ENCODE data around the gene ARL2BP.

The ARL2BP gene

DNA sequence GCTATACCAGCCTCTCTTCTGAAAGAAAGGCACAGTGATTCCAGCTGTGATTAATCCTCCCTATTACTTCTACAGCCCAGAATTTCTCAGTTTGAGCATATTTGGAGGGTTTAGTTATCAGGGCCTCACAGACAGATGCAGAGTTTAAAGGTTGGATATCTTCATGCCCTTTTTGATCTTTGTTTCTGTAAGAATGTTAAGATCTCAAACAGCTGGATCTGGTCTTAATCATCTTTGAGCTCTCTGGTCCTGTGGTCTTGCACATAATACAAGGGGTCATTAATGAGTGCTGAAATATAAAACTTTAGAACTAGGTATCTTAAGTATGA lies 9.1 kb upstream of the ARL2BP start:
- no peak for DNase-seq

DNA sequence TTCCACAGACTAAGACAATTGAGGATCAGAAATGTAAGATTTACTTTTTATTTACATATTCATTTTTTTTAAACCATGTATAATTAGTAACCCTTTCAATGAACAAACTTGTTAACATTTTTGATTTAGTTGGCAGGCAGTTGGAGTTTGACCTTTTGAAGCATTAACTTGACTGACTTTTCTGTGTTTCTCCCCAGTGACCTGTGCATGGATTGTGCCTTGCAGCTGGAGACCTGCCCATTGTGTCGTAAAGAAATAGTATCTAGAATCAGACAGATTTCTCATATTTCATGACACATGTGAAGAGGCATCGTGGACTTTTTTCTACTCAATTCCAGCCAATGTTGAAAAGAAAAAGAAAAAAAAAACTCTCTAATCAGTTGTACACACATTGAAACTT lies 6.4 kb upstream of the ARL2BP start:
- DNase-seq = no peak

DNA sequence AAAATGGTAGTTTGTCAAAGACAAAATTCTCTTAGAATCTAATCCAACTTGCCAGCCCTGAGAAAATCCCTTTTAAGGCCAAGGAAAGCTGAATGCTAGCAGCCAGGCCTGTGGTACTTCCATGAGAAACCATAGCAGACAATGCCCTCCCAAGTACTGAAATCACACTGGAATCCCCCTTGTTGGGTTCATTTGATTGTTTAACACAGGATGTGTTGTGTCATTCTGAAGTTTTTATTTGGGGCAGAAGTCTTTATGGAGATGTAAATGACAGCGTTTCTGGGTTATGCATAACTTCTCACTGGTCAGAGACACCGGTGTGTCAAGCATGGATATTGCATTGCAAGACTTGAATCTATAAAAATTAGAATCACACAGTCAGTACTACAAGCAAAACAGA lies 6.0 kb upstream of the ARL2BP start:
- no peak for DNase-seq

DNA sequence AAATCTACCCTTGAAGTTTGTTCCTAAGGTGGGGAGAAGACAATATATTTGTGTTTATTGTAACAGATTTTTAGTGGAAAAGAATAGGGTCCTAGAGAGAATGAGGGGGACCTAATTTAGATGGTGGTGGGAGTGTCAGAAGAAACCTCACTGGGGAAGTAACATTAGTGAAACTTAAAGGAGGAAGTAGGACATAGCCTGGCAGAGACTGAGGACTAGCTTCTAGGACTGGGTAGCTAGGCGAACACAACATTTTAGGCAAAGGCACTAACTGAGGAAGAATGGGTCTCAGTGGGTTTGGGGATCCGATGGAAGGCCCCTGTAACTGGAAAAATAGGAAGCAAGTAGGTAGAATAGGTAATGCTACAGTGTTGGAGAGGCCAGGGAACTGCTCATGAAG lies 4.2 kb upstream of the ARL2BP start:
- DNase-seq = no peak

DNA sequence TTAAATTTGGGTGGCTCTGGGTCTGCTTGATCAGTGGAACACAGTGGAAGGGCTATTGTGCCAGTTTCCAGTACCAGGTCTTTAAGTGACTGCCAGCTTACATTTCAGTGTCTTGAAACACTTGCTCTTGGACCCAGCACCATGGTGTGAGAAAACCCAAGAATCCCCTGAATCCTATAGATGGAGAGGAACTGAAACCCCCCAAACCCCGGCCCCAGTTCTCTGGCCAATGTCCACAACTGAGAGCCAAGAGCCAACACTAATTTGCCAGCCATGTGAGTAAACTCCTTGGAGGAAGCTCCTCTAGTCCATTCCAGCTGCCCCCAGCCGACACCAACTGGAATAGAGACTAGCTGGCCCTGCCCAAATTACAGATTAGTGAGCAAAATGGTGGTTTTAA lies 2.4 kb upstream of the ARL2BP start:
- no peak for DNase-seq

DNA sequence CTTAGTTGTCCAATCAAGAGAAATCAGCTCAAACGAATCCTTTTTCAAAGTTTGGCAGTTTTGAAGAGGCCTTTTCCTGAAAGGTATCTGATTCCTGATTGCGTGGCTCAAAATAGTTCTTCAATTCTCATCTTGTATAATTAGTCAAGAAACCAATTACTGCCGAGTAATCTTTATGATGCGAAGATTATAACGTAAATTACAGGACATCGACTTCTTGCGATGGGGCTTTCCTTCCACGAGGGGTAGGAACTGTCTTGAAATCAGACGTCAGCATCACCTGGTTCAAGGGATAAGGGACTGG lies 644 bp upstream of the ARL2BP start:
- DNase-seq = no peak

DNA sequence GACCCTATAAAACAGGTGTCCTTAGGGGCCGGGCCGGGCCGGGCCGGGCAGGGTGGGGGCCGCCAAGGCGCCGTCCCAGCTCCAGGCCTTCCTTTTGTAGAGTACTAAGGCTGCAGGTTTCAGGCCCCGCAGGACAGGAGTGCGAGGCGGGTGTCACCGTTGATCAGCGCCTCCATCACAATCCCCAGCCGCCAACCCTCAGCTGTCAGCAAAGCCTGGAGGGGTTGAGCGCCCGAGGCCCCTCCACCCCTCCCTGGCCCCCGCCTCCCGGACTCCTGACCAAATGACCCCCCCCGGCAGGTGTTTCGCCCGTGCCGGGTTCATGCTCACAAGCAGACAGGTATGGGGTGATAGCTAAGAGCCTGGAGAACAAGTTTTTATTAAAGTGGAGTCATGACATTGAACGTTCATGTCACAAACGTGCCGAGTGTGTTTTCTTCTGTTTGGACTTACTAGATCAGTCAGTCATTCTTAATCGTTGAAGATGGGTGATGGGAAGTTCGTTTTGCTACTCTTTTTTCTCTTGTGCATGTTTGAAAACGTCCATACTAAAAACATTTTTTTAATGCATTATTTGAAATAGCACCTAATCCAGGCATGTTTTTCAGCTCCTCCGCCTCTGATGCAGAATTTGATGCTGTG lies 534 bp downstream of the ARL2BP start:
- no peak for DNase-seq

DNA sequence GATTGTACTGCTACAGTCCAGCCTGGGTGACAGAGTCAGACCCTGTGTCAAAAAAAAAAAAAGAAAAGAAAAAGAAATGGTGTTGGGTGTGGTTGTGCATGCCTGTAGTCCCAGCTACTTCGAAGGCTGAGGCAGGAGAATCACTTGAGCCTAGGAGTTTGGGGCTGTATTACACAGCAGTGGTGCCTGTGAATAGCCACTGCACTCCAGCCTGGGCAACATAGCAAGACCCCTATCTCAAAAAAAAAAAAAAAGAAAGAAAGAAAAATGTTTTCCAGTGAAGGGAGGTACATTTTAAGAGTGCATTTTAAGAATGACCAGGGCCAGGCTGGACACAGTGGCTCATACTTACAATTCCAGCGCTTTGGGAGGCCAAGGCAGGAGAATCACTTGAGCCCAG lies 6.3 kb downstream of the ARL2BP start:
- DNase-seq = no peak

DNA sequence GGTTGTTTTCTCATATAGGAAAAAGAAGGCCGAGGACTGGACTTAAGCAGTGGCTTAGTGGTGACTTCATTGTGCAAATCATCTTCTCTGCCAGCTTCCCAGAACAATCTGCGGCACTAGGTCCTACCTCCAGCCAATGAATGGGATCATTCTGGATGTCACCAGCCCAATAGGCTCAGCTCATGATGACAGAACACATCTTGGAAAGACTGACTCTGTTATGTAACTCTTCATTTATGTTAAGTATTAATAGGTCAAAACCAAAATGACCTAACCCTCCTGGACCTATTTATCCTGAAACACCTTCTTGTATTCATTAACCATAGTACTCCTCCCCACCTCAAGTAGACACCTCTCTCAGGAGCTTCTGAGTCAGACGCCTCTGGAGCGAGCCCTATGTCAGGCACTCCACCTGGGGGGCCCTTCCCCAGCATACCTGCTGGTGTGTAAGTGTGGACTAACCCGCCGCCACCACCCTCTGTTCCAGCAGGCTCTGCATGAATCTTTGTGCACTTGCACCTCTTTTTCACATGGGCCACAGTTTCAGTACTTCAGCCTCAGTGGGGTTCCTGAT lies 7.2 kb downstream of the ARL2BP start:
- DNase-seq = no peak

DNA sequence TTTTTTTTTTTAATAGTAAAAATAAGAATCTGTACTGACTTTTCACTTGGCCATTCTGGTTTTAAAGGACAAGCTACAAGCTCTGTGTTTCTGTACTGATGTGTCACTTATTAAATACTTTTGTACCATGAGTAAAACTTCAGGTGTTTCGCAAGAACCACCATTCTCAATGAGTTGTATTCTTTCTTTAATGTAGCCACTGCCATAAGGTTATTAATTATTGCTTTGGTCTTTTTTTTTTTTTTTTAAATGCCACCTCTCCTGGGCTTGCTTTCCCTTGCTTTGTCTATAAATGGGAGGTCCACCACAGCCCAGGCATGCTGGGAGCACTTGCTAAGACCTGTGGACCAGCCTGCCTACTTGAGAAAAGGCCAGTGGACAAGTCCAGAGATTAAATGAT lies 8.4 kb downstream of the ARL2BP start:
- no peak for DNase-seq

DNA sequence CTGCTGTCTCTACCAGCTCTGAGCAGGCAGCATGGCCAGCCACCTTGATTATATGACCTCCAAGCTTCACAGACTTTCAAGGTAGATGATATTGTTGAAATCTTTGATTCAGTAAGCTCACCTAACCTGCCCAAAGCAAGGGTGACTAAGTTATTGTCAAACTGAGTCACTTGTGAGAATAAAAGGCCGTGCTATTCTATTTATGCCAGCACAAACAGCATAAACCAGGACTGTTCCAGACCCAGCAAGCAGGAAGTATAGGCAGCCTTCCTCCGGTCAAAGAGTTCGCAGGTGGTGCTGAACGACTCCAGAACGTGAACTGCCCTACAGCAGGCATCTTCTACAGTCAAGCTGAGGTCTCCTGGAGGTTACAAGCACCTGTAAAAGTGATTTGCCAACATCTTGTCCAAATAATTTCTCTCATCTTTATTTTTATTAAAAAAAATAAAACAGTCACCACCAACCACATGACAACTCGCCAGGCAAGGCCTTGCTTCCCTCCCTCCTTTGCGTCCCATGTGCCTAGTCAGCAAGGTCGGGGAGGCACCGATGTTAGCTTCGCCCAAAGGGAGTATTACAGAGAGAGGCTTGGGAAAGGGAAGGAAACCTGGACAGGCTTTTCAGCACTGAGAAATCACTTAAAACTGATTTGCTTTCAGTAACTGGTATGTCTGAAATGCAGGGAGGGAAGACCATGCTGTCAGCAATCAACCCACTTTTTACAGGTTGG lies 10.8 kb downstream of the ARL2BP start:
- no peak for DNase-seq

DNA sequence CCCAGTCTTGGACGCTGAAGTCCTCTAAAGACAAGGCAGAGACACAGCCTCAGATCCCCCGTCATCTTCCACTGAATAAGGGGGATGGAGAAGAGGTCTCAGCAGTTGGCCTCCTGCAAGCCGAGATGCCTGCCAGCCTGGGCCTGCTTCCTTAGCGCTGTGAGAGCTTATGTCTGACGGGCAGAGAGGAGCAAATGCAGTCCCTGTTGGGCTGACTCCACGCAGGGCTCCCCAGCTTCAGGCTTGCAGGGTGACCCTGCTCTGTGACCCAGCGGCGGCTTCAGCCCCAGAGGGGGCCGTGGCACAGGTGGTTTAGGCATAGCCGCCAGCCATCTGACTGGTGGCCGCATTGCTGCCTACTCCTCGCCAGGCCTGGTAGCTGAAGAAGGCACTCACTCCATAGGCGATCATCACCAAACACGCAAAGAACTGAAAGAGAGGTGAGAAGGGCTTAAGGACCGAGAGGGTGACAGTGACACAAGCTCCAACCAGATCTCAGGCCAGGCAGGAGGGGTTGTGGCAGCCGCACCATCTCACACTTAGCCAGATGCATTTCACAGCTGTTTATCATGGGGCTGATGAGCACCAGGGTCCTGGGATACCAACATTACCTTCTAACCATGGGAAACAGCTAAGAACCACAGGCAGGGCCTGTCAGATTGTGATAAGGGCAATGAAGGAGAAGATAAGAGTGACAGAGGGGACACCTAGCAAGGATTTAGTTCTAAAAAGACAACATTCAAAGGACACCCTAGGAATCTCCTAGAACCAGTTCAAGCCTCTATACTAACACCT lies 11.7 kb downstream of the ARL2BP start:
- no peak for DNase-seq

DNA sequence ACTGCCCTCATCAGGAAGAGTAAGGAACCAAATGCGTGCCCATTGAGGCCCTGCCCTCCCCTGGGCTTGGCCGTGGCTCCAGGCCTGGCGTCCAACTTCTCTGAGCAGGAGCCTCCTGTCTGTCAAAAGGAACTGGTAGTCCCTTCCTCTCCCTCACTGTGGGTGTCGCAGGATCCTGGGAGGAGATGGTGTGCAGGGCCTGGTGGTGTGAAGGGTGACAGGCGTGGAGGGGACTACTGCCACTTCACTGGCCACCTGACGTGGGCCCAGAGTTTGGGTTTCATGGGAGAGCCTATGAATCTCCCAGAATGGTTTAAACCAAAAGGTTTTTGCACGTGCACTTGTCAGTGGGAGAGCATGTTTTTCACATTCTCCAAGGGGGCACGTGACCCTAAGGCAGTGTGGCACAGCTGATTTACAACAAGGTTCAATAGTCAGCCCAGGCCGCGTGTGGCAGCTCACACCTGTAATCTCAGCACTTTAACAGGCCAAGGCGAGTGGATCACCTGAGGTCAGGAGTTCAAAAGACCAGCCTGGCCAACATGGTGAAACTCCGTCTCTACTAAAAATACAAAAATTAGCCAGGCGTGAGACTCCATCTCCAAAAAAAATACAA lies 12.5 kb downstream of the ARL2BP start:
- no peak for DNase-seq

DNA sequence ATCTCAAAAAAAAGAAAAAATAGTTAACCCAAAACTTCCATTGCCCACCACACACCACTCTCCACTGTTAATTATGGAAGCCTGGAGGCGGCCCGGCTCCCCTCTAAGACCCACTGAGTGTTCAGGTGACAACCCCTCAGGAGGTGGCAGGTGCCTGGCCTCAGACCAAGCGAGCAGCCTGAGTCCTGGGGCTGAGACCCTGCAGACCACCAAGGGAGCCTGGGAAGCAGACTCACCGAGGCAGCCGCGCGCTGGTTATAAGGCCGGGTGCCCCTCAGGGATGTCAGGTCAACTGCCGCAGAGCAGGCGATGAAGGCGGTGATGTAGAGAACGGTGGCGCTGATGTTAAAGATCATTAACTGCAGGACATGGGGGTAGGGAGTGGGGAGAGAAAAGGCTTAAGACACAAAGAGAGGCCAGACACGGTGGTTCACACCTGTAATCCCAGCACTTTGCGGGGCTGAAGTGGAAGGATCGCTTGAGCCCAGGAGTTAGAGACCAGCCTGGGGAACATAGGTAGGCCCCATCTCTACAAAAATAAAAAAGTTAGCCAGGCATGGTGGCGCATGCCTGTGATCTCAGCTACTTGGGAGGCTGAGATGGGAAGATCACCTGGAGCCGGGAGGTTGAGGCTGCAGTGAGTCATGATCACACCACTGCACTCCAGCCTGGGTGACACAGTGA lies 13.3 kb downstream of the ARL2BP start:
- DNase-seq = no peak

DNA sequence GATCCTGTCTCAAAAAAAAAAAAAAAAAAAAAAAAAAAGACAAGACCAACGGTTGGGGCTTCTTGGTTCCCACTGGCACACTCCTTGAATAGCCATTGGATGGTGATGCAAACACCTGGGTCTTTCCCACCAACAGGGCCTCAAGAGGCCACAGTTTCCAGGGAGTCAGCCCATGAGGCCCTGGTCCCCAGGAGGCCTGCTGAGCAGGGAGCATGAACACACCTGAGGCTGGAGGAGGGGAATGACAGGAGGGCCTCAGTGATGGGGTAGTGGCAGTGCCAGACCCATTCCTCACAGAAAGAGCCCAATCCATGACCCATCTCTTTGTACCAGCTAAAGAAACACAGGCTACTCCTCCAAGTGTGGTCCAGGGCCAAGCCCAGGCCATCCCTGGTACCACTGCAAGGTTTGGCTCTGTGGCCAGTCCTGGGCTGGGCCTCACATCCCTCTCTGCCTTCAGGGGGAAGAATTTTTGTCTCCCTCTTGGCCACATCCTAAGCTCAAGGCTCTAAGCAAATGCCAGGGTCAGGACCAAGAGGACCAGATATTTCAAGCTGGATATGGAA lies 13.9 kb downstream of the ARL2BP start:
- no peak for DNase-seq

DNA sequence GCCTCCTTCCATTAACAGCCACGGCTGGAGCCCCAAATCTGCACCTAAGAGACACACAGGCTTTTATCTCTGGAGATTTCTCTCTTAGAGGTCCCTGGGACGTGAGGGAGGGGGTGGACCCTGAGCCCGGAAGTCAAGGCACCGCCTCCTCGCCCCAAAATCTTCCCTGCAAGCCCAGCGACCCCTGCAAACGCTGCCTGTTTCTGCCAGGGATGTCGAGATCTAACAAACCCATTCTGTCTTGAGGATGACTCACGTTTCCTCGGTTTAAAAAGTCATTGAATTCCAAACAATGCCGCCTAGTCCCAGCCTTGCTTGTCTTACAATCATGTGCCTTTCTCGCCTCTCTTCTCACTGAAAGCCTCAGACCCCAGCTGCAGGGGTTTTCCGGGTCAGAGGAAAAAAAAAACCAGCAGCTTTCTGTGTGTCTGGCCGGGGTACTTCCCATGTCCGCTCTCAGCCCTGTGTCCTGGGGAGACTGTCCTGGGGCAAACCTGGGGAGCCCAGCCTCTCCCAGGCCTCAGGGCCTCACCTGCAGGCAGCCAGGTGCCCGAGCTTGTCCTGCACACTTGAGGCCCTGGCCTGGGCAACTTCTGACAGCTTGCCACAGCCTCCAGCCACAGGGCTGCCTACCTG lies 15.4 kb downstream of the ARL2BP start:
- no peak for DNase-seq

DNA sequence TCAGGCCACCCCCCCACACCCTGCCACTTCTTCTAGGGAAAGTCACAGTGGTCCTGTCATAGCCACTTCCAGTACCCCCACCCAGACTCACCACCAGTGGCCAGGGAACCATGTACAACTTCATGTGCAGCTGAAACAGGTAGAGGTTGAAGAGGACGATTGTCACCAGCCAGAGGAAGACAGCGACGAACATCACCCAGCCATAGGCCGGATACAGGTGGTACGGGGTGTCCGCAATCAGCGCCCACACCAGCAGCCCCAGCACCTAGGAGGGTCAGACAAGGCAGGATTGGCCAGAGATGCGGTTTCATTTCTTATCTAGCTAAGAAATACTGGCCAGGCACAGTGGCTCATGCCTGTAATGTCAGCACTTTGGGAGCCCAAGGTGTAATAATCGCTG lies 16.7 kb downstream of the ARL2BP start:
- DNase-seq = no peak

DNA sequence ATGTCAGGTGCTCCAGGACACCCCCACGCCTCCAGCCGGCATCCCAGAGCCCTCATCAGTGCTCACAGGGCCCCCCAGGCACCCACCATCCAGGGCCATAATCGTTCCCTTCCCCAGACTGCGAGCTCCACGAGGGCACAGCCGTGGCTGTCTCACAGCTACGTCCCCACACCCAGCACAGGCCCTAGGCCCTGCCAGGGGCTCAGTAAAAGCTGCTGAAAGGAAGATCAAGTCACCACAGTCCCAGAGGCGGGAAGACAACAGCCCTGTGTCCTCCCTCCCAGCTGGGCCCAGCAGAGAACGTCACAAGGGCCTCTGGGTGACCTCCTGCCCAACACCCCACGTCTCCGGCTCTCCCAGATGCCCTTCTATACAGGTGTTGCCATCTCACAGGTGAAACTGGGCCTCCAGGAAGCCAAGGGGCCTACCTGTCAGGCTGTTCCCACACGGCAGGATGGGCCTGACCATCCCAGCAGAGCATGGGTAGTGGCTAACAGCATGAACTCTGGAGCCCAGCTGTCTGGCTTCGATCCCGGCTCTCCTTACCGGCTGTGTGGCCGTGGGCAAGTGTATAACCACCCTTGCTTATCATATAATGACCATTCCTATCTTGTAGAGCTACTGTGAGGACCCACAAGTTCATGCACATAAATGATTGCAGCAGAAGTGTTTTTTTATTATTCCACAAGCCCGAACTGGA lies 17.9 kb downstream of the ARL2BP start:
- DNase-seq = no peak

DNA sequence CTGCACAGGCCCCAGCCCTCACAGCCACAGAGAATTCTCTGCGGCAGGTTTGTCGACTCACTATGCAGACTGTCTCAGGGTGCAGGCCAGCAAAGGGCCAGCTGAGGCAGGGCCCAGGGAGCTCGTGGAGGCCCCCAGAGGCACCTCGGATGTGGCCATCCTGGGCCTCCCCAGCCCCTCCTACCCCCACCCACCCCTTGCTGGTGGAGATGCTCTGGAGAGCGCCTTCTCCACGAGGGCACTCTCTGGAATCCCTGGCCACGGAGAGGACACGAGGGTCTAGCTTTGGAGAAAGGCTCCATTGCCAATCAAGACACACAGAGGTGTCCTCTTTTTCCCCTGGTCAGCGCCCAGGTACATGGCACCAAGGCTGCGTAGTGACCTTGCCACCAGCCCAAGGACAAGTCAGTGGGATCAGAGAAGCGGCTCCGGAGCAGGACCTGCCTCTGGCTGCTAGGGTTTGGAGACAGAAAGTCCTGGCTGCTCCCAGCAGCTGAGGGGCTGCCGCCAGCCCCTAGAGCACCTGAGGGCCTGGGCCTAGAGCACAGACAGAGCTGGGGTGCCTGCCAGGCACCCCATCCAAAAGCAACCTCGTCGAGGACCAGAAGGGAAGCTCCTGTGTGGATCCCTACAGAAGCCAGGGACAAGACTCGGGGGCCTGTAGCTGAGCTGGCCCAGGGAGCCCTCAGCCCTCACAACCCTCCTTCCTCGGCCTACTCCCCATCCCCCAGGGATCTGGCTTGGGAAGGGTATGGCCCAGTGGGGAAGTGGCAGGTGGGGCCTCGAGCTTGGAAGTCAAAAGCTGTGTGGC lies 18.7 kb downstream of the ARL2BP start:
- DNase-seq = no peak

DNA sequence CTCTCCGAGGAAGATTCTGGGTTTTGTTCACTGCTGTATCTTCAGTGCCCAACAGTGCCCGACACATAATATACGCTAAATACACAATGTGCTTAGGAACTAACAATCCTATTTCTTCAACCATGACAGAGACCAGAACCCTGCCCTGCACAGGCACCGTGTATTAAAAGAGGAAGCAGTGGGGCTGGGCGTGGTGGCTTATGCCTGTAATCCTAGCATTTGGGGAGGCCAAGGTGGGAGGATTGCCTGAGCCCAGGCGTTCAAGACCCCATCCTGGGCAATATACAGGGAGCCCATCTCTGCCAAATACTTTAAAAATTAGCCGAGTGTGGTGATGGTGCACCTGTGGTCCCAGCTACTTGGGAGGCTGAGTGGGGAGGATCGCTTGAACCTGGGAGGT lies 19.3 kb downstream of the ARL2BP start:
- no peak for DNase-seq

DNA sequence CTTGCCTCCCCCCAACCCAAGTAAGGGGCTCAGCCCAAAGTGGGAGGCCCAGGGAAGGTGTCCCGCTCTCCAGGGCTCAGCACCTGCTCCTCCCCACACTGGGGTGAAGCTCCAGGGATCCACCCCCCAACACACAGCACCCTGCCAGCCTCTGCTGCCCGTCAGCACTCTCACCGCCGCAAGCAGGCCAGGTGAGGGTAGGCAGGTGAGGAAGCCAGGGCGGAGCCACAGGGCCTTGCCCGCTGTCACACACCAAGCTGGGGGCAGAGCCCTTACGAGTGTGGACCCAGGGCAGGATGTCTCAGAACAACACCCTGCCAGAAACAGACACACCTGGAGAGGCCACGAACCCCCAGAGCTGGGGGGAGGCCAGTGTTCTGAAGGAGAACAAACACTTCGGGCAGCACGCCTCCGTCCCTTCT lies 19.9 kb downstream of the ARL2BP start:
- no peak for DNase-seq
